SU-DHL-6 (cell line): ENCODE results near the gene LCN10.
"Not testable (repeated sequence)": the region's sequence is repeated elsewhere in the genome, so short reads cannot be mapped to it uniquely, and the experiment has no call there.

Experiments used
- H2AFZ ChIP-seq: fragments of 200-600 bp; sonication (generic); 2 replicates; pipeline ENCODE4 v1.6.1; 2014; ENCODE audit warnings: low read depth, mild to moderate bottlenecking, moderate library complexity, mixed read lengths, antibody characterized with exemption, low read length; ENCODE audit not compliant: severe bottlenecking
- H3F3A ChIP-seq: fragments of 200-600 bp; shearing (Covaris generic); 2 replicates; pipeline ENCODE4 v1.6.0; 2016; ENCODE audit warnings: antibody characterized with exemption, mild to moderate bottlenecking; ENCODE audit not compliant: insufficient read depth
- H3K27ac ChIP-seq: fragments of 200-600 bp; sonication (generic); 2 replicates; pipeline ENCODE4 v1.5.1; 2016; ENCODE audit warnings: low read depth, mild to moderate bottlenecking, low read length, moderate library complexity, mixed read lengths
- H3K27me3 ChIP-seq: fragments of 200-600 bp; sonication (generic), shearing (Covaris generic); 2 replicates; pipeline ENCODE4 v1.6.0; 2014; ENCODE audit warnings: mild to moderate bottlenecking, low read length
- H3K36me3 ChIP-seq: fragments of 200-600 bp; sonication (generic); 2 replicates; pipeline ENCODE4 v1.6.1; 2014; ENCODE audit warnings: mild to moderate bottlenecking, low read length, mixed read lengths
- H3K4me2 ChIP-seq: fragments of 300-600, 200-600 bp; shearing (Covaris generic), sonication (generic); 2 replicates; pipeline ENCODE4 v1.6.0; 2014; ENCODE audit warnings: low read length, low read depth, mild to moderate bottlenecking; ENCODE audit not compliant: poor library complexity, severe bottlenecking
- H3K4me3 ChIP-seq: fragments of 200-600 bp; sonication (generic); 2 replicates; pipeline ENCODE4 v1.5.1; 2014; ENCODE audit warnings: antibody characterized with exemption, low read length, mild to moderate bottlenecking, mixed read lengths; ENCODE audit not compliant: insufficient read depth, poor library complexity, severe bottlenecking
- H3K79me2 ChIP-seq: fragments of 200-600 bp; sonication (generic); 2 replicates; pipeline ENCODE4 v1.6.1; 2014; ENCODE audit warnings: mild to moderate bottlenecking, low read length, moderate library complexity; ENCODE audit not compliant: insufficient read depth
- H3K9ac ChIP-seq: fragments of 200-600 bp; sonication (generic); 2 replicates; pipeline ENCODE4 v1.7.0; 2014; ENCODE audit warnings: mild to moderate bottlenecking, low read length
- H3K9me2 ChIP-seq: fragments of 200-600 bp; sonication (generic); replicated peaks from 2 replicates; pipeline ENCODE4 v1.6.1; 2014; ENCODE audit warnings: low read length; ENCODE audit not compliant: insufficient read depth
- H3K9me3 ChIP-seq: fragments of 200-600 bp; sonication (generic); 2 replicates; pipeline ENCODE4 v1.6.1; 2014; ENCODE audit warnings: low read length, mixed read lengths; ENCODE audit not compliant: insufficient read depth
- H4K20me1 ChIP-seq: fragments of 200-600 bp; sonication (generic); 2 replicates; pipeline ENCODE4 v1.6.1; 2014; ENCODE audit warnings: low read depth, mild to moderate bottlenecking, antibody characterized with exemption, low read length, moderate library complexity, mixed read lengths
- CTCF ChIP-seq: fragments of 200-600 bp; sonication (generic); IDR thresholded peaks from one replicate; pipeline ENCODE4 v1.5.1; 2017; ENCODE audit warnings: antibody characterized with exemption, mild to moderate bottlenecking, low read length, moderate library complexity; ENCODE audit not compliant: insufficient read depth, poor library complexity, severe bottlenecking
- EZH2phosphoT487 ChIP-seq: fragments of 200-600 bp; sonication (generic), shearing (Covaris generic); conservative IDR thresholded peaks from 2 replicates; pipeline ENCODE4 v1.6.1; 2018; ENCODE audit warnings: mild to moderate bottlenecking, antibody characterized with exemption, low read length, moderate library complexity, mixed read lengths

The LCN10 gene

GRCh38 chr9:136705564-136705963 lies 37.2 kb downstream of the LCN10 start:
- Histone ChIP-seq H3K9ac (no peak overlapping the region), H3K4me2 (no peak overlapping the region), H3K27ac (no peak overlapping the region)

GRCh38 chr9:136704741-136705140 lies 38.0 kb downstream of the LCN10 start:
- not testable (repeated sequence) for H2AFZ ChIP-seq, H3K4me2 ChIP-seq, H3K9me2 ChIP-seq, H3K27ac ChIP-seq, H3K9ac ChIP-seq, H3F3A ChIP-seq, H4K20me1 ChIP-seq, H3K36me3 ChIP-seq, H3K4me3 ChIP-seq, H3K79me2 ChIP-seq, H3K9me3 ChIP-seq, H3K27me3 ChIP-seq

More at GRCh38 chr9:136705564-136705963, 37.2 kb downstream of the LCN10 start:
- H3F3A ChIP-seq: no peaks in the 10 kb centered on the region
- no peaks in the 10 kb centered on the region for H3K9me2 ChIP-seq
- no peaks in the 10 kb centered on the region for H3K79me2 ChIP-seq
- TF ChIP-seq EZH2phosphoT487: no peak
- H3K9me3 ChIP-seq: no peaks in the 10 kb centered on the region
- no peaks in the 10 kb centered on the region for H3K27me3 ChIP-seq
- no peak overlapping the region for H3K4me3 ChIP-seq
- H4K20me1 ChIP-seq: no peaks in the 10 kb centered on the region
- H3K36me3 ChIP-seq: no peaks in the 10 kb centered on the region
- no peak overlapping the region for H2AFZ ChIP-seq

GRCh38 chr9:136703276-136703860 lies 39.4 kb downstream of the LCN10 start:
- TF ChIP-seq CTCF: no peak
- Histone ChIP-seq H3K27ac (no peak overlapping the region), H3K9ac (no peak overlapping the region), H3K4me2 (no peak overlapping the region), H3F3A (no peaks in the 10 kb centered on the region), H3K79me2 (no peaks in the 10 kb centered on the region), H3K36me3 (no peaks in the 10 kb centered on the region), H3K9me2 (no peaks in the 10 kb centered on the region), H3K27me3 (no peaks in the 10 kb centered on the region), H3K4me3 (no peak overlapping the region), H3K9me3 (no peaks in the 10 kb centered on the region), H2AFZ (no peak overlapping the region), H4K20me1 (no peaks in the 10 kb centered on the region)

- Histone ChIP-seq H3K4me3 (no peak overlapping the region), H3K36me3 (no peaks in the 10 kb centered on the region), H3F3A (no peaks in the 10 kb centered on the region), H3K9me2 (no peaks in the 10 kb centered on the region), H3K9me3 (no peaks in the 10 kb centered on the region), H4K20me1 (no peaks in the 10 kb centered on the region), H3K27me3 (no peaks in the 10 kb centered on the region), H3K9ac (no peak overlapping the region), H2AFZ (no peak overlapping the region), H3K4me2 (no peak overlapping the region), H3K79me2 (no peaks in the 10 kb centered on the region), H3K27ac (no peak overlapping the region)
- TF ChIP-seq EZH2phosphoT487 (no peak), CTCF (no peak)
These were observed 41.1 kb downstream of the LCN10 start for GRCh38 chr9:136701668-136702053.
